Kidney epithelial cell (primary cell): ENCODE measurements around the gene MOCS3. TPM values are rescaled to one million over a fixed set of nuclear protein-coding genes. Genes with fewer than 3 reads are reported as not detected.
A peak's percentile ranks its signal among the peaks of the same experiment; 100 is the strongest.
"Not testable (repeated sequence)": the region's sequence is repeated elsewhere in the genome, so short reads cannot be mapped to it uniquely, and the experiment has no call there.

Experiments used
- DNase-seq: peaks from one replicate; pipeline ENCODE4 v3.0.0-alpha.2; 2010; ENCODE audit warnings: low read depth
- H3K27me3 ChIP-seq: 2 replicates; pipeline ENCODE4 v1.6.0; 2011; ENCODE audit warnings: low read length; ENCODE audit not compliant: control insufficient read depth, insufficient read depth
- H3K36me3 ChIP-seq: 2 replicates; pipeline ENCODE4 v1.5.1; 2011; ENCODE audit warnings: low read length; ENCODE audit not compliant: control insufficient read depth, insufficient read depth
- H3K4me3 ChIP-seq: 2 replicates; pipeline ENCODE4 v1.5.1; 2011; ENCODE audit warnings: low read depth, mild to moderate bottlenecking, control low read depth, low read length
- total RNA-seq: library from RNA; depleted of rRNA; stranded (reverse); fragments of >200 nt; gene quantifications from 2 replicates; pipeline ENCODE4 v1.2.3, GENCODE V29; 2015
- TF ChIP-seq, protein P1 (sequence below): IDR thresholded peaks from 2 replicates; pipeline ENCODE4 v1.5.1; 2011; ENCODE audit warnings: mild to moderate bottlenecking, moderate library complexity, low read length, control low read depth, inconsistent platforms; ENCODE audit not compliant: insufficient read depth, poor library complexity, severe bottlenecking

Gene MOCS3
- total RNA-seq, 1 donor from 2014 or later: 10.0 TPM

DNA sequence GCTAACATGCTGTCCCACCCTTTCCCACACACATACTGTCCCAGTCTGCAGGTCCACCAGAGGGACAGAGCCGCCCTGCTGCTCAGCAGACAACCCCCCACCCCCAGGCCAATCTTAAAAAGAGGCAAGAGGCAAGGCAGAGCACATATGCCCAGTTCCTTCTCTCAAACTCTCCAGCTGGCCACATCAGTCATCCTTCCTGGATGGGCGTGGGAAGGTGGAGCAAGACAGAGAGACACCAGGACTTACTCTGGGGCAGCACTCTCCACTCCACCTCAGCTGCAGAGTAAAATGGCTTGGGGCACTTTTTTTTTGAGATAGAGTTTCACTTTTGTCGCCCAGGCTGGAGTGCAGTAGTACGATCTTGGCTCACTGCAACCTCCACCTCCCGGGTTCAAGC, 10.8 kb downstream of the MOCS3 start:
- TF ChIP-seq, protein P1, sequence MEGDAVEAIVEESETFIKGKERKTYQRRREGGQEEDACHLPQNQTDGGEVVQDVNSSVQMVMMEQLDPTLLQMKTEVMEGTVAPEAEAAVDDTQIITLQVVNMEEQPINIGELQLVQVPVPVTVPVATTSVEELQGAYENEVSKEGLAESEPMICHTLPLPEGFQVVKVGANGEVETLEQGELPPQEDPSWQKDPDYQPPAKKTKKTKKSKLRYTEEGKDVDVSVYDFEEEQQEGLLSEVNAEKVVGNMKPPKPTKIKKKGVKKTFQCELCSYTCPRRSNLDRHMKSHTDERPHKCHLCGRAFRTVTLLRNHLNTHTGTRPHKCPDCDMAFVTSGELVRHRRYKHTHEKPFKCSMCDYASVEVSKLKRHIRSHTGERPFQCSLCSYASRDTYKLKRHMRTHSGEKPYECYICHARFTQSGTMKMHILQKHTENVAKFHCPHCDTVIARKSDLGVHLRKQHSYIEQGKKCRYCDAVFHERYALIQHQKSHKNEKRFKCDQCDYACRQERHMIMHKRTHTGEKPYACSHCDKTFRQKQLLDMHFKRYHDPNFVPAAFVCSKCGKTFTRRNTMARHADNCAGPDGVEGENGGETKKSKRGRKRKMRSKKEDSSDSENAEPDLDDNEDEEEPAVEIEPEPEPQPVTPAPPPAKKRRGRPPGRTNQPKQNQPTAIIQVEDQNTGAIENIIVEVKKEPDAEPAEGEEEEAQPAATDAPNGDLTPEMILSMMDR: no peak

DNA sequence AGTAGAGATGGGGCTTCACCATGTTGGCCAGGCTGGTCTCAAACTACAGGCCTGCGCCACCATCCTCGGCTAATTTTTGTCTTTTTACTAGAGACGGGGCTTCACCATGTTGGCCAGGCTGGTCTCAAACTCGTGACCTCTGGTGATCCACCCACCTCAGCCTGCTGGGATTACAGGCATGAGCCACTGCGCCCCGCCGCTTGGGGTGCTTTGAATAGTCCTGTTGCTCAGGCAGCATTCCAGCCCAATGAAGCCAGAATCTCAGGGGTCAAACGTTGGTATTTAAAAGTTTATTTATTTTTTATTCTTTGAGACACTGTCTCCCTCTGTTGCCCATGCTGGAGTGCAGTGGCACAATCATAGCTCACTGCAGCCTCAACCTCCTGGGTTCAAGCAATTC, 11.3 kb downstream of the MOCS3 start:
- H3K4me3 ChIP-seq: no peak overlapping the region
- TF ChIP-seq, protein P1: no peak
- no peaks in the 10 kb centered on the region for H3K36me3 ChIP-seq
- no peak for DNase-seq
- H3K27me3 ChIP-seq: no peaks in the 10 kb centered on the region

More for the DNA sequence above, 10.8 kb downstream of the MOCS3 start:
- no peaks in the 10 kb centered on the region for H3K27me3 ChIP-seq
- no peaks in the 10 kb centered on the region for H3K36me3 ChIP-seq
- no peak for DNase-seq
- no peak overlapping the region for H3K4me3 ChIP-seq

- TF ChIP-seq, protein P1: no peak
- Histone ChIP-seq H3K4me3 (no peak overlapping the region), H3K36me3 (no peaks in the 10 kb centered on the region), H3K27me3 (no peaks in the 10 kb centered on the region)
- no peak for DNase-seq
Observed at GRCh38 chr20:50975701-50976330, 17.2 kb downstream of the MOCS3 start.

- no peaks in the 10 kb centered on the region for H3K27me3 ChIP-seq
- H3K36me3 ChIP-seq: no peaks in the 10 kb centered on the region
- TF ChIP-seq, protein P1: no peak
- no peak overlapping the region for H3K4me3 ChIP-seq
- DNase-seq: no peak
Observed at GRCh38 chr20:50977066-50978021, 18.7 kb downstream of the MOCS3 start.

DNA sequence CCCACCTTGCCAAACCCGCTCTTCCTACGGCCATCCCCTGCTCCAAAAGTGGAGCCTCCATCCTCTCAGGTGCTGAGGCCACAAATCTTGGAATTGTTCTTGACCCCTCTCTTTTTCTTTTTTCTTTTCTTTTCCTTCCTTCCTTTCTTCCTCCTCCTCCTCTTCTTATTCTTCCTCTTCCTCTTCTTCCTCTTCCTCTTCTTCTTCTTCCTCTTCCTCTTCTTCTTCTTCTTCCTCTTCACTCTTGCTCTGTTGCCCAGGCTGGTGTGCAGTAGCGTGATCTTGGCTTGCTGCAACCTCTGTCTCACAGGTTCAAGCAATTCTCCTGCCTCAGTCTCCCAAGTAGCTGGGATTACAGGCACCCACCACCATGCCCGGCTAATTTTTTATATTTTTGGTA, 19.9 kb downstream of the MOCS3 start:
- H3K36me3 ChIP-seq, DNase-seq, H3K27me3 ChIP-seq, H3K4me3 ChIP-seq: not testable (repeated sequence)

GRCh38 chr20:50980071-50980681, 21.6 kb downstream of the MOCS3 start:
- no peaks in the 10 kb centered on the region for H3K27me3 ChIP-seq
- no peak overlapping the region for H3K4me3 ChIP-seq
- no peaks in the 10 kb centered on the region for H3K36me3 ChIP-seq
- TF ChIP-seq, protein P1: no peak
- DNase-seq: peak; percentile 99
